Lower leg skin (tissue), 4 donors: ENCODE results near the gene LEFTY2. TPM values are rescaled to one million over a fixed set of nuclear protein-coding genes. Genes with fewer than 3 reads are reported as not detected.

Experiments used
- DNase-seq, 2 donors: peaks; one replicate each; pipeline ENCODE4 v3.0.0-alpha.2; 2019; ENCODE audit warnings: low spot score in 2 of 2
- H3K4me3 ChIP-seq: fragments of 200-600 bp; sonication (generic); 2 replicates; pipeline ENCODE4 v1.5.1; 2017; ENCODE audit warnings: mild to moderate bottlenecking, low read depth; ENCODE audit not compliant: poor library complexity, severe bottlenecking
- CTCF ChIP-seq, 3 donors: fragments of 450-650 bp; IDR thresholded peaks; one replicate each; pipeline ENCODE4 v1.5.1; 2016; ENCODE audit warnings: antibody characterized with exemption in 3 of 3, mild to moderate bottlenecking in 3 of 3, moderate library complexity in 2 of 3
- POLR2A ChIP-seq, 2 donors: fragments of 450-650 bp; IDR thresholded peaks; one replicate each; pipeline ENCODE4 v1.6.1; 2016 to 2017; ENCODE audit warnings: antibody characterized with exemption in 2 of 2, mild to moderate bottlenecking in 1 of 2, moderate library complexity in 1 of 2
- WGBS, 2 donors: methylation state at CpG; one replicate each; pipeline ENCODE4 v1.1.5; 2018; 5-methylcytosine and 5-hydroxymethylcytosine counted together
- intact Hi-C: fragments of 100-400 bp; cut with DNase I; formaldehyde crosslinking; loops from one replicate; pipeline ENCODE4 v1.15.0; 2023; ENCODE audit warnings: low total_unique reads
- total RNA-seq, 4 donors: library from RNA; depleted of rRNA; stranded (reverse); fragments of >200 nt; gene quantifications; one replicate each; pipeline ENCODE4 v1.1.0, GENCODE V29; 2016

LEFTY2 gene
- total RNA-seq, 4 donors from 2014 or later = 0.16 to 0.86 TPM; not detected in 2

- no peak for DNase-seq
- no peak for TF ChIP-seq POLR2A (IDR thresholded peaks at IDR 0.05)
- no peak for TF ChIP-seq CTCF (IDR thresholded peaks at IDR 0.05)
- H3K4me3 ChIP-seq = no peak overlapping the region
- intact Hi-C loops = no loop called here
- 93 to 95% methylated on average over 4 of the region's 4 CpGs for WGBS, 2 donors
These were observed 22.7 kb downstream of the LEFTY2 start for GRCh38 chr1:225918280-225918679.

DNA sequence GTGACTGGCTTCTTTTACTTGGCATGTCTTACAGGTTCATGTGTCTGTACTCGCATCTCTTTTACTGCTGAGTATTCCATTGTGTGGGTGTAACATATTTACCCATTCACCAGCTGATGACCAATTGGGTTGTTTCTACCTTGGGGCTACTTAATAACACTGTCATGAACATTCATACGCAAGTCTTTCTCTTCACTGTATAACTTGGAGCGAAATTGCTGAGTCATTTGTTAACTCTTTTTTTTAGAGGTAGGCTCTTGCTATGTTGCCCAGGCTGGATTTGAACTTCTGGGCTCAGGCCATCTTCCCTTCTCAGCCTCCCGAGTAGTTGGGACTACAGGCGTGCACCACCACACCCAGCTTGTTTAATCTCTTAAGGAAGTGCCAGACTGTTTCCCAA, 23.5 kb downstream of the LEFTY2 start:
- intact Hi-C loops = no loop called here
- TF ChIP-seq CTCF (IDR thresholded peaks at IDR 0.05) (no peak), POLR2A (IDR thresholded peaks at IDR 0.05) (no peak)
- DNase-seq = no peak
- no peak overlapping the region for H3K4me3 ChIP-seq
- 63 to 64% methylated on average over 5 of the region's 5 CpGs for WGBS, 2 donors

DNA sequence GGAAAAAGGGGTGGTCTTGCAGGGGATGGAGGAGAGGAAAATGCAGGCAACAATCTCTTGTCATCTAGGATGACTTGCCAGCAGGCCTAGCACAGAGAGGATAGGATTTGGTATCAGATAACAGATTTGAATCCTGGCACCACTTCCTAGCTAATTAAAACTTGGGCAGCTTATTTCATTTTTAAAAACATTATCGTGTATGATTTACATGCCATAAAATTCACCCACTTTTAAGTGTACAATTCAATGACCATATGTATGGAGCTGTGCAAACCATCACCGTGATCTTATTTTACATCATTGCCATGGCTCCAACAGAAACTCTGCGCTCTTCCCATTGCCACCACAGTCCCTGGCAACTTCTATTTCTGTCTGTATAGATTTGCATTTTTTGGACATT, 23.9 kb downstream of the LEFTY2 start:
- intact Hi-C loops = no loop called here
- no peak for DNase-seq
- WGBS, 2 donors = 73 to 78% methylated on average over 3 of the region's 3 CpGs
- no peak for TF ChIP-seq CTCF (IDR thresholded peaks at IDR 0.05)
- TF ChIP-seq POLR2A (IDR thresholded peaks at IDR 0.05) = no peak
- no peak overlapping the region for H3K4me3 ChIP-seq

DNA sequence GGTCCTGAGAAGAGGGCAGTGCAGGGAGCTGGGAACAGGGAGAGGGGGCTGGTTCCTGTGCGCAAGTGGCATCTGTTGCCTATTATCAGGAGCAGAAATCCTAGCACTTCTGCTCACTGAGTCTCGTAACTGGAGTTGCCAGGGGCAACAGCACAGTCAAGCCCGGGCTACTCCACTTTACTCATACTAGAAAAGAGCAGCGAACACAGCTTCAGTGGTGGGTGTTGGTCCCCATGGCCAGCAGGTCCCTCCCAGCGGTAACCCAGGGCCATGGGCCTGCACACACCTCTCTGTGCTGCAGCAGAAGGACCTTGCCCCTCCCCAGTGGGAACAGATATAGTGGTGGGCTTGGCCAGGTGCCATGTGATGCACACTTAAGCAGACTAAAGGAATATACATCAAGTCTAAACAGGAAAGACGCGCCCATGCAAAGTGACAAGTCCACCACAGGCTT, 25.5 kb downstream of the LEFTY2 start:
- intact Hi-C loops = no loop called here
- 55 to 67% methylated on average over 7 of the region's 7 CpGs for WGBS, 2 donors
- TF ChIP-seq CTCF (IDR thresholded peaks at IDR 0.05) (no peak), POLR2A (IDR thresholded peaks at IDR 0.05) (no peak)
- no peak overlapping the region for H3K4me3 ChIP-seq
- DNase-seq = no peak

GRCh38 chr1:225914947-225915346, 26.1 kb downstream of the LEFTY2 start:
- intact Hi-C loops = no loop called here
- WGBS, 2 donors = 89 to 90% methylated on average over 6 of the region's 6 CpGs
- TF ChIP-seq POLR2A (IDR thresholded peaks at IDR 0.05) = no peak
- TF ChIP-seq CTCF (IDR thresholded peaks at IDR 0.05) = no peak
- DNase-seq = no peak
- no peak overlapping the region for H3K4me3 ChIP-seq

DNA sequence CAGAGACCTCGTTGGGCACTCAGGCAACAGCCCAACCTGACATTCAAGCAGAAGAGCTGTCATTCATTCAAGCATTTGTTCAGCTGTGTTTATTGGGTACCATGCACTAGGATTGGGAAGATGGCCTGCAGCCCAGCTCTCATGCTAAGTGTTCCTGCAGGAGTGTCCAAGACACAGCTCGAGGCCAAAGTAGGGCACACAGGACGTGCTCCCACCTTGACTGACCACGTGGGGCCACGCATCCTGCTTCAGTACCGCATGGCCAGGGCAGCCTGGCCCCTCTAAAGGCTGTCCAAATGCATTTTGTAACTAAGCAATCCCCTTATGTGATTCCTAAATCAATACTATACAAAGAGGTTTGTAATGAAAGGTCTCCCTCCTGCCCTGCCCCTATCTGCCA, 26.6 kb downstream of the LEFTY2 start:
- H3K4me3 ChIP-seq = no peak overlapping the region
- intact Hi-C loops = no loop called here
- no peak for DNase-seq
- TF ChIP-seq POLR2A (IDR thresholded peaks at IDR 0.05) = no peak
- no peak for TF ChIP-seq CTCF (IDR thresholded peaks at IDR 0.05)
- WGBS, 2 donors = 86 to 91% methylated on average over 6 of the region's 6 CpGs
